ENCODE measurements around the gene DZIP1L.
"Not testable (repeated sequence)": the region's sequence is repeated elsewhere in the genome, so short reads cannot be mapped to it uniquely, and the experiment has no call there.

Gene DZIP1L

GRCh38 chr3:138114988-138115971 is at the start of gene DZIP1L:
Gene DZIP1L (minus strand): TSS chr3:138115608. CDS start chr3:138103971, 11,637 bp downstream.
- DNase-seq, result peak; percentile 63

GRCh38 chr3:138165061-138165460 is 49.7 kb upstream of the DZIP1L start:
- DNase-seq, result no peak

GRCh38 chr3:138157743-138158142 is 42.3 kb upstream of the DZIP1L start:
- no peak for DNase-seq

GRCh38 chr3:138154534-138154933 is 39.1 kb upstream of the DZIP1L start:
- DNase-seq, result no peak

- no peak for DNase-seq
Measured at GRCh38 chr3:138148503-138148902, 33.1 kb upstream of the DZIP1L start.

GRCh38 chr3:138142181-138142580 is 26.8 kb upstream of the DZIP1L start:
- DNase-seq, result not testable (repeated sequence)

GRCh38 chr3:138140940-138141339 is 25.5 kb upstream of the DZIP1L start:
- no peak for DNase-seq

GRCh38 chr3:138139691-138140090 is 24.3 kb upstream of the DZIP1L start:
- no peak for DNase-seq

- DNase-seq, result no peak
Measured at GRCh38 chr3:138137861-138138260, 22.5 kb upstream of the DZIP1L start.

GRCh38 chr3:138136201-138136600 is 20.8 kb upstream of the DZIP1L start:
- no peak for DNase-seq

GRCh38 chr3:138135833-138136194 is 20.4 kb upstream of the DZIP1L start:
- DNase-seq, result no peak

- DNase-seq, result no peak
Measured at GRCh38 chr3:138135146-138135832, 19.9 kb upstream of the DZIP1L start.

GRCh38 chr3:138132239-138132638 is 16.8 kb upstream of the DZIP1L start, which contains the start of gene A4GNT:
Gene A4GNT (minus strand): TSS chr3:138132390. CDS start chr3:138131256, 1,134 bp downstream.
- DNase-seq, result no peak

GRCh38 chr3:138127636-138128365 is 12.4 kb upstream of the DZIP1L start:
- DNase-seq, result no peak

- no peak for DNase-seq
Measured at GRCh38 chr3:138125548-138126221, 10.3 kb upstream of the DZIP1L start.

- no peak for DNase-seq
Measured at GRCh38 chr3:138124706-138125355, 9.4 kb upstream of the DZIP1L start.

- no peak for DNase-seq
Measured at GRCh38 chr3:138124188-138124587, 8.8 kb upstream of the DZIP1L start.

- DNase-seq, result no peak
Measured at GRCh38 chr3:138119423-138119766, 4.0 kb upstream of the DZIP1L start.

- DNase-seq, result peak; percentile 77
Measured at GRCh38 chr3:138118612-138119422, 3.4 kb upstream of the DZIP1L start.

- no peak for DNase-seq
Measured at GRCh38 chr3:138114431-138114918, 933 bp downstream of the DZIP1L start.

GRCh38 chr3:138113326-138113725 is 2.1 kb downstream of the DZIP1L start:
- no peak for DNase-seq

All from stimulated activated CD4-positive, alpha-beta T cell treated with anti-CD3 and anti-CD28 coated beads, Interleukin-15, amount 100 ng/mL, for 24 hours (primary cell).